Stimulated activated CD8-positive, alpha-beta memory T cell treated with anti-CD3 and anti-CD28 coated beads, Interleukin-4, amount 100 ng/mL, for 24 hours (primary cell): ENCODE results near the gene EID3.
"Not testable (repeated sequence)": the region's sequence is repeated elsewhere in the genome, so short reads cannot be mapped to it uniquely, and the experiment has no call there.

ENCODE experiments used
- DNase-seq: peaks from one replicate; pipeline ENCODE4 v3.0.0-alpha.2; 2020; ENCODE audit warnings: low read depth

Gene EID3

DNA sequence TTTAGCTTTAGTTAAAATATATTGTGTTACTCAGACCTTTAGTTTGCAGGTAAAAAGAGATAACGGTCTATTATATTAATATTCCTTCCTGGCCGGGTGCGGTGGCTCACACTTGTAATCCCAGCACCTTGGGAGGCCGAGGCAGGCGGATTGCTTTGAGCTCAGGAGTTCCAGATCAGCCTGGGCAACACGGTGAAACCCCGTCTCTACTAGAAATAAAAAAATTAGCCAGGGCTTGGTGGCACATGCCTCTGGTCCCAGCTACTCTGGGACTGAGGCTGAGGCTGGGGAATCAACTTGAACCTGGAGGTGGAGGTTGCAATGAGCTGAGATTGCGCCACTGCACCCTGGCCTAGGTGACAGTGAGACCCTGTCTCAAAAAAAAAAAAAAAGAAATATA, 13.2 kb upstream of the EID3 start:
- no peak for DNase-seq

DNA sequence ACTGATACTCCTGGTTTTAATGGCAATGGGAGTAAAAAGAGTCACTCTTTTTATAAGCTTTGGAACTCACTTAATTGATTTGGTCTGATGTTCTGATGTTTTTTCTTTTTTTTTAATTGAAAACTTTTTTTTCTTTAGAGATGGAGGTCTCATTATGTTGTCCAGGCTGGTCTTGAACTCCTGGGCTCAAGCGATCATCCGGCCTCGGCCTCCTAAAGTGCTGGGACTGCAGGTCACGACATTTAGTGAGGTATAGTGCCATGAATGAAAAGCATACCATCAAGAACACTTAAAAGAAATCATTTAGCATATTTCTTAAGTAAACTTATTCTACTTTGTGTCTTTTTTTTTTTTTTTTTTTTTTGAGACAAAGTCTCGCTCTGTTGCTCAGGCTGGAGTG, 12.7 kb upstream of the EID3 start:
- no peak for DNase-seq

DNA sequence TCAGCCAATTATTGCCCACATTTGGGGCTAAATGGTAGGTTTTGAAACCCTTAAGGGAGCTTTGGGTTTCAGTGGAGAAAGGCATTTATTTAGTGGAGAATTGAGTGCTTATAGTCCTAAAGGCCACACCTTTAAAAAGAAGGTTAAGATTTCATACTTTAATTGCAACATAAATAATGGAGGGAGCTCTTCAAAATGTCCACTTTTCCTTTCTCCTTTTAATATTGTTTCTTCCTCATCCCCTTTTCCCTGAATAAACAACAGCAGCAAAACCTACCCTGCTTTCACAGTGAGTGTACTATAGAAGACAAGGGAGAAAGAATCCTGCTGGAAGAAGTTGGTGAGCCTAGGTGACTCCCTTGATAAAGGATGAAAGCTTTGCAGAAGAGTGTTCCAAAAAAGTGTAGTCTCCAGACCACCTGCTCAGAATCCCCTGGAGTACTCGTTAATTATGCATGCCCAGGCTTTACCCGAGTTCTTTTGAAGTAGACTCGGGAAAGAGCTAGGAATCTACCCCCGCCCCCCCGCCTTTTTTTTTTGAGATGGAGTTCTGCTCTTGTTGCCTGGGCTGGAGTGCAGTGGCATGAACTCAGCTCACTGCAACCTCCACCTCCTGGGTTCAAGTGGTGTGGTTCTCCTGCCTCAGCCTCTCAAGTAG, 11.5 kb upstream of the EID3 start:
- no peak for DNase-seq

DNA sequence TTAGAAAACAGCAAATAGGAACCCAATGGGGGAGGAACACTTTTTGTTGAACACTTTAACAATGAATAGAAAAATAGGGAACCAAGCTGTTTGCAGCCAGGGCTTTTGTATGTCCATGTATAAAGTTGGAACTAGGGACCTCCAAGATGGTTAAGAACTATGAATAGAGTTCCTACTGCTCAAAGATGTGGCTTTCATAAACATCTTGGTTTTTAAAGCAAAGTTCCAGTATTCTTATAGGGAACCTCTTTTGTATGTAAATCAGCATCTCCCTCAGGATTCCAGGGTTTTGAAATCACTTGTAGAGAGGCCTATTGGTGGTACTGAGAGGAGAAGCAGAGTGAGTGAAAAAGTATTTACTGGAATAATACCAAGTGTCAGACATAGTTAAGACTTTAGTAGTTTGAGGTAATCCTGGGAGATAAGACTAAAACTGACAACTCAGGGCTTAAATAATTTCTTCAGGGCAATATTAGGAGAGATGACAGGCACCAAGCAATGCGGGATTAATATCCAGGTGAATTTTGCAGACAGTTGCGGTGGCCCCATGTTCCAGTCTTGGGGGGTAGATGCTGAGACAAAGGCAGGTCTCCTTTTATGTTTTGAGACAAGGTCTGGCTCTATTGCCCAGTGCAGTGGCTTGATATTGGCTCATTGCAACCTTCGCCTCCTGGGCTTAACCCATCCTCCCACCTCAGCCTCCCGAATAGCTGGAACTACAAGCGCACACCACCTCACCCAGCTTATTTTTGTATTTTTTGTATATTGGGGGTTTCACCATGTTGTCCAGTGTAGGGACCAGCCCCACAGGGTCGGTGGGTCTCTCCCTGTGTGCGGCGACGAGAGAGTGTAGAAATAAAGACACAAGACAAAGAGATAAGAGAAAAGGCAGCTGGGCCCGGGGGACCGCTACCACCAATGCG, 10.4 kb upstream of the EID3 start:
- DNase-seq: no peak

DNA sequence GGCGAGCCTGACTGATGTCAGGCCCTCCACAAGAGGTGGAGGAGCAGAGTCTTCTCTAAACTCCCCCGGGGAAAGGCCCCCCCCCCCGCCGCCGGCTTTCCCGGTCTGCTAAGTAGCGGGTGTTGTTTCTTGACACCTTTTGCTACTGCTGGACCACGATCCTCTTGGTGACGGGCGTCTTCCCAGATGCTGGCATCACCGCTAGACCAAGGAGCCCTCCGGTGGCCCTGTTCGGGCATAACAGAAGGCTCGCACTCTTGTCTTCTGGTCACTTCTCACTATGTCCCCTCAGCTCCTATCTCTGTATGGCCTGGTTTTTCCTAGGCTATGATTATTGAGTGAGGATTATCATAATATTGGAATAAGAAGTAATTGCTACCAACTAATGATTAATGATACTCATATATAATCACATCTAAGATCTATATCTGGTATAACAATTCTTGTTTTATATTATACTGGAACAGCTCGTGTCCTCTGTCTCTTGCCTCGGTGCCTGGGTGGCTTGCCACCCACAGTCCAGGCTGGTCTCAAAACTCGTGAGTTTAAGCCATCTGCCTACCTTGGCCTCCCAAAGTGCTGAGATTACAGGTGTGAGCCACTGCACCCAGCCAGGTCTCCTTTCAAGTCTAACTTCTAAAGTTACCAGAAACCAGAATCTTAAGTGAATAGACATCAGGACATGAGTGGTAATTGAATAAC, 9.2 kb upstream of the EID3 start:
- not testable (repeated sequence) for DNase-seq

DNA sequence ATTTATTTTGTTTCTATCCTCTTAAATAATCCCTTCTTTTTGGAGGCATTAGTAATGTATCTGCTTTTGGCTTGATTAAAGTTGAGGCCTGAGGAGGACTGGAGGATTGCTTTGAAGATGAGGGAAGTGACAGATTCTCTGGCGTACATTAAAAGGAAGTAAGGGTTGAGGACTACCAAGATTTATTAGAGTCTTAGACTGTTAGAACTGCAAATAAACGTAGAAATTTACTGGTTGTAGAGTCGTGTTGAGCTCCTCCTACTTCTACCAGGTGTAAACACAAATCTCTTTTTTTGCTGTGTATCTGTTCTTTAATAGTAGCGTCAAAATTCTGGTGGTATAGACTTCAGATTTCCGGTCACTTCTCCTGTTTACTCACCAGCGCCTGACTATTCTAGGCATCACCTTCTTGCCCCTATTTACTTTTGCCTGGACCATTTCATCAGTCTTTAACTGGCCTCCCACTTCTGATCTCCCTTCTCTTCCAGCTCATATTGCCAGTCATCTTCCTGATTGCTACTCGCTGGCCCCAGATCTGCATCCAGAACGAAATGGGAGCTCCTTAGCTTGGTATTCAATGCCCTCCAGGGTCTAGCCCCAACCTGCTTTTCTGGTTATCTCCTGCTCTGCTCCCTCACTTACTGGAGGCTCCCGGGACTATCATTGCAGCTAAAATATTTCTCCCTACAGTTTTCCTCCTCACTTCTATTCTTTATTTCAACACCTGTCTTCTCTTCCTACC, 8.4 kb upstream of the EID3 start:
- no peak for DNase-seq

DNA sequence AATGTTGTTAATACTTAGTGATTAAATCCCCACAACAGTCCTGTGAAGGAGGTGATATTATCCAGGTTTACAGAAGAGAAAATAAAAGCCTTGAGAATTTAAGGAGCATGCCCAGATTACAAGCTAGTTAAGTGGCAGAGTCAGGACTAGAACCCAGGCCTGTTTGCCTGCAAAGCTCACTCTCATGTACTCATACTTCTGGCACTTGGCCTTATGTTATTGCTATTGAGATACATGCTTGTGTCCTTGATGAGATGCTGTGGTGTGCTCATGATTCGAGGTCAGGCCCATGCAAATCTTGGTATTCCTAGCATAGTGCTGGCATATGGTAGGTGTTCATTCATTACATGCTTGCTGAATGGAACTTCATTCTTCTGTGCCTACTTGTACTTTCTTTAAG, 7.6 kb upstream of the EID3 start:
- DNase-seq: no peak

DNA sequence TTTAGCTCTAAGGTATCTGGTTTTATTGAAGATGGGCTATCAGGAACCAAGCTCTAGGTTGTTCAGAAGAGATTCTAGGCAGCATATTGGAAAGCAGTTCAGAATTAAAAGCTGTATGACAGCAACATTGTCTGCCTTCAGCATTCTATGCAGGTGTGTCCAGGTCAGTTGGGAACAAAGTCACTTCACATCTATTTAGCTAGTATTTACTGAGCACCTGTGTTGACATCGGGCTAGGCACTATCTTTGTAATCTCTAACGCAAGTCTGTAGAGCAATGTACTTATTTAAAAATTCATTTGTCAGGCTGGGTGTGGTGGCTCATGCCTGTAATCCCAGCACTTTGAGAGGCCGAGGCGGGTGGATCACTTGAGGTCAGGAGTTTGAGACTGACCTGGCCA, 6.8 kb upstream of the EID3 start:
- no peak for DNase-seq

DNA sequence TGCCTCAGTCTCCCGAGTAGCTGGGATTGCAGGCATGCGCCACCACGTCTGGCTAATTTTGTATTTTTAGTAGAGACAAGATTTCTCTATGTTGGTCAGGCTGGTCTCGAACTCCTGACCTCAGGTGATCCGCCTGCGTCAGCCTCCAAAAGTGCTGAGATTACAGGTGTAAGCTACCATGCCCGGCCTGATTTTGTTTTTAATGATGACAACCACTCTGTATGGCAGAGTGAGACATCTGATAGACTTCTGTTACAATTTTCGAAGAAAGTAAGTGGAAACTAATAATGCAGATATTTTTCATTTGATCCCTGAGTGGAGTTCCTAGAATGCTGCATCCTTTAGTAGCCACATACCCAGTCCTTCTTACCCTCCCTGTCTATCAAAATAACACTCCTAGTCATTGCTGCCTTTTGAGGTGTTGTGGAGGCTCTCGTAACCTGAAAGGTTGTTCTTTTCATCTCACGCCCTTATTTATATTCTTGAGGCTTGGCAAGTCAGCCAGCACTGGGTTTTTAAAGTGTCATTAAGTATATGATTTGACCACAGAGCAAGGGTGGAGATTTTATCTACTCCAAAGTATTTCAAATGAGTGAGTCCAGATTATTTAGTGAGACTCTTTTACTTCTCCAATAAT, 5.9 kb upstream of the EID3 start:
- DNase-seq: no peak

DNA sequence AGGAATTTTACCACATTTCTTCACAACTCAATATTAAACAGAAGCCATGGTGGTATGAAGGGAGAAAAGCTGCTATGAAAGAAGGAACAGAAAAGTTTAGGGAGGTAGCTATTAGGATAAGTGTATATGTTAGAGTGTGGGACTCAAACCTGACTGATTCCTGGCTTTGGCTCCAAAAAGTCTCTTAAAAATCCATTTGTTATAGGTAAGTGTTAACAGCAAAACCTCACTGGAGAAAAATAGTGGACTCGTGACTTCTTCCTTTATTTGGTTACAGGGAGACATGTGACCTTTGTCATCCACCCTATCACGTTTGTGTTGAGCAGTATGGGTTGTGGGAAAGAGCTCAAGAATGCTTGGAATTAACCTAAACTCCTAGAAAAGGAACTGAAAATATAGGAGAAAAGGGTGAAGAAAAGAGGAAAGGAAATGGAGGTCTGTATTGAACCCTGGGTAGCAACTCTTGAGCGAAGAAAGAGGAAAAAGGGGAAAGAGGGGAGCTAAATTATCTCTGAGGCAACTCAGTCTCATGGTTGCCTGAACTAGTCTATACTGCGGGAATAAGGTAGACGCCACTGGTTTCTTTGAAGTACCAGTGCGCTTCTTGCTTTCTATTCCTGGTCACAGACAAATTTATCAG, 3.6 kb upstream of the EID3 start:
- DNase-seq: no peak

DNA sequence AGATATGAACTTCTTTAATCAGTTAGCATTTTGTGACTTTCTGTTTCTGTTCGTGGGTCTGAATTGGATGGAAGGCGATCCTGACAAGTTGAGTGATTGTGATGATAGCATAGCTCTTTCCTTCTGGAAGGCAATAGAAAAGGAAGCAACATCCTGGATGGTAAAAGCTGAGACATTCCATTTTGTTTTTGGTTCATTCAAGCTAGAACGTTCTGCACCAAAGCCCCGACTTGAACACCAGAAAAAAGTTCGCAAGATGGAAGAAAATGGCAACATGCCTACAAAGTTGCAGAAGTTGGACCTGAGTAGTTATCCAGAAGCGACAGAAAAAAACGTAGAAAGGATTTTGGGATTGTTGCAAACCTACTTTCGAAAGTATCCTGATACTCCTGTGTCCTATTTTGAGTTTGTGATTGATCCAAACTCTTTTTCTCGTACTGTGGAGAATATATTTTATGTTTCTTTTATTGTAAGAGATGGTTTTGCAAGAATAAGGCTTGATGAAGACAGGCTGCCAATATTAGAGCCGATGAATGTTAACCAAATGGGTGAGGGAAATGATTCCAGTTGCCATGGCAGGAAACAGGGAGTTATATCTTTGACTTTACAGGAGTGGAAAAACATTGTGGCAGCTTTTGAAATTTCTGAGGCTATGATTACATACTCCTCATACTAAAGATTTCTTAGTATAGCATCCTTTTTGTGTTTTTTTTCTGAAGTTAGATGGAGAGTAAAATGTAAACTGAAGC, 896 bp downstream of the EID3 start:
- no peak for DNase-seq

DNA sequence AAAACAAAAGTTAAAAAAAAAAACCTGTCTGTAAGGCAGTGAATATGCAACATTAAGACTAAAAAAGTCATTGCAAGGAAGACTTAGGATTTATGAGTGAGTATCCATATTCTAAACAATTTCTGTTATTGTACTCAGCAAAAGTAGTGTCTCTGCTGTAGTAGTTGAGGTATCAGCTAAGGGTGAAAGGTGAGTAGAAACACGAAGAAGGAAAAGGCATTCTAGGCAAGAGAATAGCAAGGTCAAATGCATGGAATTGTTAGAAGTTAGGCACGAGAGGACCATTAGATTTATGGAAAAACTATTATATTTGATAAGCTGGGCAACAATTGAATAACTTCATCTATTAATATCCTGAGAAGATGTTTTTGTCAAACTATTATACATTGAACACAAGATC, 1.8 kb downstream of the EID3 start:
- no peak for DNase-seq

DNA sequence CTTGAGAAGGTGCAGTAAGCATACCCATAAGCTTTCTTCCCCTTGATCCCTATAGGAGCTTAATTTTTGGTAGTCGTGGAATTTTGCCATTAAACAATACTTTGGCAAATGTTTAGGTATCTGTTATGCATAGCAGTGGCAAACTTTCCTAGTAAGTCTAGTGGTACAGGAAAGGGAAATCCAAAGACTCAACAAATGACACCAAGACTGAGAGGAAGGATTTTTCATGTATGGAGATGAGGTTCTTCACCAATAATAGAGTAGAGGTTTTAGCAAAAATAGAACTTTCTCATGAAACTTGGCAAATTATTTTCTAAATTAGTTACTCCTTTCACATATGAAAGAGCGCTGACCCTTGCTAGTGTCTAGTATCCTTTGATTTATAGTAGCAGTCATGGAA, 2.8 kb downstream of the EID3 start:
- DNase-seq: no peak

DNA sequence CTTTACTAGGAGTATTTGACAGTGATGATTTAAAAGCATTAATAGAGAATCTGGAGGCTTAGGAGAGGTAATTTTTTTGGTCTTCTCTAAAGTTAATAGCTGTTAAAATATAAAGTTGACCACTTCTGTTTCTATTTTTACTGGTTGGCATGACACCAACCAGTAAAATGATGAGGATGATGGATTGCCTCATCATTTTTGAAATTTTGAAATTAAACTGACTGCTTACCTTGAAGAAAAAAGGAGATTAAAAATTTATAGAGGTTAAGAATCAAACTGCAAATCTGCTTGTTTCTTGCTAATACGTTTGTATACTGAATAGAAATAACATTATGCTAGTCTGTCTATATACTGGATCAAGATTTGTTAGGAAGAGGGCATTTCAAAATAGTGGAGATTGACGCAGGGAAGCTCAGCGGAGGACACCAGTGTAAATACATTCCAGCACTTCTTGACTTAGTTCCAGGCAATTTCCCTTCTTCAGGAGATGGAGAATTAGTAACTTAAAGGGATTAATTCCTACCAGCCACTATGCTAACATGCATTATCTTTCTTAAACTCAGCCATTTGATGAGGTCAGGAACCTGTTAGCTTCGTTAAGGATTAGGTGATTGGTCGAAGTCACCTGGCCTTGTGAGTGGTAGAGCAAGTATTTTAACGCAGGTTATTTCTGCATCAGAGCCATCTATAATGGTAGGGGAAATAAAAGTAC, 3.6 kb downstream of the EID3 start:
- no peak for DNase-seq

DNA sequence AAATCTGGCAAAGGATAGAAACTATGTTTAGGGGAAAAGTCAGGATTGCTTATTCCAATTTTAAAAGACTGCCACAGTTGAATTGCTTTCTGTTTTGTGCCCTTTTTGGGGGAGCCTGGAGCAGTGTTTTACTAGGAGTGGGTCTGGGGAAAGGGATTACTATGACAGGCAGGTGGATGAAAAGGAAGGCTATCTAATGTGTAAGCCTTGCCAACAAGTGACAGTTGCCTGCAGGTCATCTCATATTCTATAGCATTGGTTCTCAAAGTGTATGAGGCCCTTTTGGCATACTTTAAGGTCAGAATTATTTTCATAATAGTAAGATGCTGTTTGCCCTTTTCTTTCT, 4.1 kb downstream of the EID3 start:
- no peak for DNase-seq

DNA sequence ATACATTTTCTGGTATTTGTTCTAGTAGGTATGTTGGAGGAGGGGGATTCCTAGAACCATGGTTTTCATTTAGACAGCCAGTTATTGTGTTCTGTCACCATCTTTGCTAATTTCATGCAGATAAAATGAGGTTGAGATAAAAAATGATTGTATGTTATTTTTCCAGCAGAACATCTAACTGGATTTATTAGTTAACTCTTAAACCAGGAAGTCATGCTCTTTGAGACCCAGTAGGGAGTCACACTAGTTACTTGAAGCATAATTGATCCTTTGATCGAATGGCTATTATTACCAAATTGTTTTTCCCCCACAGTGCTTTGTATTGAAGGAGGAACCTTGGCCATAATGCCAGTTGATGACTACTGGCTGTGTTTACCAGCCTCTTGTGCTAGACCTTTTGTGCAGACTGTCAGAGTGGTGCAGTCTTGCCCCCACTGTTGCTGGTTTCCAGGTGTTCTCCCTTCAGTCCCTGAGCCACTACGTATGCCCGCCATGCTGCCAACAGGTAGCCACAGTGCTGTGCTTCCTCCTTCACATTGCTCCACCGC, 6.0 kb downstream of the EID3 start:
- DNase-seq: no peak

DNA sequence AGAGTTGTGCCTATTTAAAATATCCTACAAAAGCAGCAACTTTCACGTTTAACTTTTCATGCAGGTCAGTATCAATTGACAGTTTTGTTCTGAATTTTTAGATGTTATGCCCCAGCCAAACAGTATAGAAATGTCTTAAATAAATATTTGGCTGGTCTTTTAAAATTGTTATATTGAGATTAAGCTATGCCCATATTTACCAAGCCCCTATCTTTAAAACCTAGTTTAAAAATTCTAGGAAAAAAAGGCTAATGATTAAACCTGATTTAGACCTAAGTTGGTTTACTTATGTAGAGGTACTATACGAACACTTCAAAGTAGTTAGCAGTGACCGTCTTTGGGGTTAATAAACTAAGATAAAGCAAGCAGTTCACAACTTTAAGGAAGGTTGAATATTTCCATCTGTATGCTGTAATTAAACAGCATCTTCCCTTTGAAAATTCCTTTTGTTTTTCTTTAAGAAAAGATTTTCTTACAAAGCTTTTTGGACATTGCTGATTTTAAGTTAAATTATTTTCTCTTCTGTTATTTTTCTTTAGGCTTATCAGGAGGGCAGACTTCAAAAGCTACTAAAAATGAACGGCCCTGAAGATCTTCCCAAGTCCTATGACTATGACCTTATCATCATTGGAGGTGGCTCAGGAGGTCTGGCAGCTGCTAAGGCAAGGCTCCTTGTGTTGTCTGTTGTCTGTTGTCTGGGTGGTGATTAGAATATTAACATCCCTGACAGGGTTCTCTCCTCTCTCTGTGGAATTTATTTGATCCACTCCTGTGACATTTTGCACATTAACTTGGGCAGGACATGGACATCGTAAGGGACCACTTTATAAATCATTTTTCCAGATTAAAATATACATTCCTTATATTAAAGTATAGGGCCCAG, 7.5 kb downstream of the EID3 start:
- no peak for DNase-seq

DNA sequence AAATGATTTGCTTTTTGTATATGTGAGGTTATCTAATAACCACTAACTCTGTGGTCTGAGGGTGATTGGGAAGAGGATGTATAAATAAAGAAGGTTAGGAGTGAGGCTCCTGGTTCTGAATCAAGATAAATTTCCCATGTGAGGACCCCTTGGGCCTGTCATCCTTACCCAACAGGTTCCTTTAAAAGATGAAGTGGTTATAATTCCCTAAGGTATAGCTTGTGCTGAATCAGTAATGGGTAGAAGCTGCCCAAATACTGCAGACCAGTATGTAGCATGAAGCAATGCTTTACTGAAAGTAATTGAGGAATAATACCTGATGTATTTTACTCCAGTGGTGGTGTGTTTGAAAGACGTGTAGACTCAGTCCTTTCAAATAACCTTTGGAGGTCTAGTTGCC, 8.7 kb downstream of the EID3 start:
- no peak for DNase-seq

DNA sequence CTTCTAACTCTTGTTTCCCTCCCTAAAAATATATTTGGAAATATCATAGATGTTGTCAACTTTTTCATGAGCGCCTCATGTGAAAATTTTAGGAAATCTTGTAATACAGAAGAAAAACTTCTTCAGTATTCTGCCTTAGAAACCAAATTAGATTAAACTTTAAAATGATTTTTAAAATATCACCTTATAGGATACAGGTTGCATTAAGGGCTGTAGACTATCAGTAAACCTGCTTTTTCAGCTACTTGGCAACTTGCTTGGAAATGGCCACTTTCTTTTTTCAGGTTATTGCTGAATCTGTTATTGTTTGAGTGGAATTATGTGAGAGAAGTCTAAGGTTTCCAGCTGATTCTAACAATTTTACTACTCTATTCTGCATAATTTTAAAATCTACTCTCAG, 9.1 kb downstream of the EID3 start:
- no peak for DNase-seq
